HS-27A (cell line): ENCODE data around the gene PRKCA.
"Not testable (repeated sequence)": the region's sequence is repeated elsewhere in the genome, so short reads cannot be mapped to it uniquely, and the experiment has no call there.

Experiments
- DNase-seq: peaks from one replicate; pipeline ENCODE4 v3.0.0-alpha.2; 2012; ENCODE audit warnings: low read depth, missing footprints

PRKCA gene

GRCh38 chr17:66466106-66466820 is 163.8 kb downstream of the PRKCA start:
- no peak for DNase-seq

GRCh38 chr17:66466840-66467367 is 164.5 kb downstream of the PRKCA start:
- peak; percentile 88 for DNase-seq

- DNase-seq: no peak
These were observed 165.4 kb downstream of the PRKCA start for GRCh38 chr17:66467766-66468165.

- DNase-seq: no peak
These were observed 166.1 kb downstream of the PRKCA start for GRCh38 chr17:66468241-66469087.

GRCh38 chr17:66469088-66469442 is 166.7 kb downstream of the PRKCA start:
- no peak for DNase-seq

GRCh38 chr17:66469461-66469860 is 167.0 kb downstream of the PRKCA start:
- no peak for DNase-seq

- no peak for DNase-seq
These were observed 167.5 kb downstream of the PRKCA start for GRCh38 chr17:66469890-66470289.

- no peak for DNase-seq
These were observed 169.7 kb downstream of the PRKCA start for GRCh38 chr17:66472123-66472522.

- DNase-seq: no peak
These were observed 171.8 kb downstream of the PRKCA start for GRCh38 chr17:66474258-66474657.

GRCh38 chr17:66474806-66475497 is 172.5 kb downstream of the PRKCA start:
- DNase-seq: no peak

- no peak for DNase-seq
These were observed 173.6 kb downstream of the PRKCA start for GRCh38 chr17:66476014-66476413.

GRCh38 chr17:66477615-66478283 is 175.3 kb downstream of the PRKCA start:
- DNase-seq: no peak

- DNase-seq: not testable (repeated sequence)
These were observed 176.9 kb downstream of the PRKCA start for GRCh38 chr17:66479230-66479889.

GRCh38 chr17:66480243-66480642 is 177.8 kb downstream of the PRKCA start:
- DNase-seq: no peak

GRCh38 chr17:66480802-66481201 is 178.4 kb downstream of the PRKCA start:
- no peak for DNase-seq

GRCh38 chr17:66481271-66481670 is 178.9 kb downstream of the PRKCA start:
- DNase-seq: no peak

GRCh38 chr17:66483906-66484305 is 181.5 kb downstream of the PRKCA start:
- no peak for DNase-seq

GRCh38 chr17:66485309-66485947 is 183.0 kb downstream of the PRKCA start:
- DNase-seq: no peak

- no peak for DNase-seq
These were observed 184.7 kb downstream of the PRKCA start for GRCh38 chr17:66487121-66487520.

- no peak for DNase-seq
These were observed 185.6 kb downstream of the PRKCA start for GRCh38 chr17:66487981-66488468.

GRCh38 chr17:66488864-66489263 is 186.5 kb downstream of the PRKCA start:
- no peak for DNase-seq
